HG03442 (cell line): ENCODE results near the gene C1orf35.

Source experiments
- ATAC-seq: cut with Tn5 transposase; IDR thresholded peaks from one replicate; pipeline ENCODE4 v1.9.1; 2021; ENCODE audit warnings: mild to moderate bottlenecking, moderate library complexity; ENCODE audit not compliant: unreplicated experiment

The C1orf35 gene

DNA sequence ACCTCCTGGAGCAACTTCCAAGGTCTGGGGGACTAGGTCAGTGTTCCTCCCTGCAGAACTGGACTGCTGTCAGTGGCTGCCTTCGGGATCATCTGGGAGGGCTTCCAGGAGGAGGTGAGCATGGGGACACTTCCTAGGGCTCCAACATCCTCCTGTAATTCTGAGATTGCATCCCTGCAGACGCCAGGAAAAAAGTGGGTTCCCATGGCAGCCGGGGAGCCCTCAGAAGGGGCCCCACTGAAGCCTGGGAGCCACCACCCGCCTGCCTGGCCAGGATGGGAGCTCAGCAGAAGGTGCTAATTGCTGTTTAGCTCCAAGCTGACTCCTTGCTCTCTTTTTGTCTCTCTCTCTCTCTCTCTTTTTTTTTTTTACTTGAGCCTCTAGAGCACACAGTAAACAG is 36.7 kb downstream of the C1orf35 start:
- ATAC-seq: no peak

- no peak for ATAC-seq
Observed at GRCh38 chr1:228065543-228066347, 37.4 kb downstream of the C1orf35 start.

GRCh38 chr1:228064741-228065542 is 38.2 kb downstream of the C1orf35 start:
- ATAC-seq: no peak

GRCh38 chr1:228064296-228064695 is 38.8 kb downstream of the C1orf35 start:
- no peak for ATAC-seq

GRCh38 chr1:228063251-228064191 is 39.6 kb downstream of the C1orf35 start:
- no peak for ATAC-seq

- ATAC-seq: no peak
Observed at GRCh38 chr1:228062812-228063211, 40.3 kb downstream of the C1orf35 start.

DNA sequence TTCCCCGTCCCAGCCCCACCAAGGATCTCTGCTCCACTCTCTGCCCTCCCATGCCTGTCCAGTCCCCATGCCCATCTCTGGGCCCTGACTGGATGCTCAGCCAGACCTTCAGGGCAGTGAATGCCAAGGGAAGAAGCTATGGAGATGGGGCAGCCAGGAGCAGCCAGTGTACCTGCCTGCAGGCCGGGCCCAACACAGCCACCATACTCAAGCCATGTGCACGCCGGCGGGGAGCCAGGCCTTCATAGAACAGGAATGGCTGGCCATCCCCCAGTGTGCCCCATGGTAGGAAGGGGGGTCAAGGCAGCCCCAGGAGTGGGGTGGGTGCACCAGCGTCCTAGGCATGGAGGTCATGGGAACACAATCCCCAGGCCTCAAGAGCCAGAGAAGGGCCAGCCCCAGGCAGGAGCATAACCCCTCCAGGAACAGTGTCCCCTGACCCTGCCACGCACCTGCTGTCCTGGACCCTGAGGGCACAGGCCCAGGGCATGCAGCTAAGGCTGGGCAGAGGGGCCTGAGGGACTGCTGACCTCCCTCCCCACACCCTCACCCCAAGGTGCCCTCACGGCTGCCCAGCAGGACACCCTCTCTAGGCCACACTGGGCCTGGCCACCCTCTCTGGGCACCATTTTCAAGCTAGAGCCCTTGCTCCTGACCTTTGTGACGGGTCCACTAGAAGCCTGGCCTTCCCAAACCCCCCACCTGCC is 40.9 kb downstream of the C1orf35 start:
- no peak for ATAC-seq

DNA sequence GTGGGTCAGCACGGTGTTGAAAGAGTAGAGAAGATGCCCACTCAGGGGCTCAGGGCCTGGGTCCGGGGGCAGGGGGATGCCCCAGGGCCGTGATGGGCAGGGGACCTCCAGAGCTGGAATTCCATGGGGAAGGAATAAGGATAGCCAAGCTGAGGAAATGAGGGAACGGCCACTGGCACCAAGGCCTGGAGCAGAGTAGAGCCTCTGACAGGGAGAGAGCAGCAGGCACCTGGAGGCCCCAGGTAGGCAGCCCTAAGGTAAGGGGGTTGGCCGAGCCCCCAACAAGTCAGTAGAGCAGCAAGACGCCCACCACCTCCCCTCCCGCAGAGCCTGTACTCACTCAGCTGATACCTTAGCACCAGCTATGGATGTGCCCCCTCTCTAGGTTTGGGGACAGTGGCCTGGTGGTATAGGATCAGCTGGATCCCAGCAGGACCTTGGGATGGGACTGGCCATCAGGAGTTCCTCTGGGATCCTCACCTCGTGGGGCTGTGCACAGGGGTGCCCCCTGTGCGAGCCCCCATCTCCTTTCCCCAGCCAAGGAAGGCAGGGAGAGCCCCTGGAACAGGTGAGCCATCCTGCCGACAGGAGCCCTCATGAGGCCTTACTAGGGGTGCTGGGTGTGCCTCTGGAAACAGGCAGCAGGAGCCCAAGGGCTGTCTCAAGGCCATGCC is 41.6 kb downstream of the C1orf35 start:
- no peak for ATAC-seq

GRCh38 chr1:228060458-228061190 is 42.5 kb downstream of the C1orf35 start:
- ATAC-seq: no peak

- ATAC-seq: peak; percentile 41
Observed at GRCh38 chr1:228059634-228060457, 43.3 kb downstream of the C1orf35 start.

DNA sequence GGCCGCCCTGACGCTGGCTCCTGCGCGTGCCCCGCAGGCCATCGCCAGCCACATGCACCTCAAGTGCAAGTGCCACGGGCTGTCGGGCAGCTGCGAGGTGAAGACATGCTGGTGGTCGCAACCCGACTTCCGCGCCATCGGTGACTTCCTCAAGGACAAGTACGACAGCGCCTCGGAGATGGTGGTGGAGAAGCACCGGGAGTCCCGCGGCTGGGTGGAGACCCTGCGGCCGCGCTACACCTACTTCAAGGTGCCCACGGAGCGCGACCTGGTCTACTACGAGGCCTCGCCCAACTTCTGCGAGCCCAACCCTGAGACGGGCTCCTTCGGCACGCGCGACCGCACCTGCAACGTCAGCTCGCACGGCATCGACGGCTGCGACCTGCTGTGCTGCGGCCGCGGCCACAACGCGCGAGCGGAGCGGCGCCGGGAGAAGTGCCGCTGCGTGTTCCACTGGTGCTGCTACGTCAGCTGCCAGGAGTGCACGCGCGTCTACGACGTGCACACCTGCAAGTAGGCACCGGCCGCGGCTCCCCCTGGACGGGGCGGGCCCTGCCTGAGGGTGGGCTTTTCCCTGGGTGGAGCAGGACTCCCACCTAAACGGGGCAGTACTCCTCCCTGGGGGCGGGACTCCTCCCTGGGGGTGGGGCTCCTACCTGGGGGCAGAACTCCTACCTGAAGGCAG is 44.0 kb downstream of the C1orf35 start:
- ATAC-seq: peak; percentile 20

GRCh38 chr1:228058172-228058948 is 44.8 kb downstream of the C1orf35 start:
- no peak for ATAC-seq
